Parathyroid adenoma (tissue), 2 donors: ENCODE results near the gene RELL2.

Experiments
- H2AFZ ChIP-seq: fragments of 300-600 bp; sonication (generic); one replicate; pipeline ENCODE4 v1.7.0; 2017; ENCODE audit warnings: antibody characterized with exemption, mild to moderate bottlenecking
- H3K27ac ChIP-seq: fragments of 300-600 bp; sonication (generic); one replicate; pipeline ENCODE4 v1.7.0; 2017
- H3K27me3 ChIP-seq: fragments of 300-600 bp; sonication (generic); one replicate; pipeline ENCODE4 v1.7.0; 2017; ENCODE audit warnings: low read length; ENCODE audit not compliant: control insufficient read depth, insufficient read depth
- H3K36me3 ChIP-seq: fragments of 300-600 bp; sonication (generic); one replicate; pipeline ENCODE4 v1.7.0; 2017; ENCODE audit warnings: low read length; ENCODE audit not compliant: control insufficient read depth, insufficient read depth
- H3K4me1 ChIP-seq: fragments of 300-600 bp; sonication (generic); one replicate; pipeline ENCODE4 v1.7.0; 2017; ENCODE audit warnings: control low read depth
- H3K4me2 ChIP-seq: fragments of 300-600 bp; sonication (generic); one replicate; pipeline ENCODE4 v1.7.0; 2017; ENCODE audit warnings: low read length
- H3K4me3 ChIP-seq: fragments of 300-600 bp; sonication (generic); one replicate; pipeline ENCODE4 v1.7.0; 2017; ENCODE audit warnings: low read depth, low read length
- H3K79me2 ChIP-seq: fragments of 300-600 bp; sonication (generic); one replicate; pipeline ENCODE4 v1.7.0; 2017; ENCODE audit warnings: control low read depth
- H3K9ac ChIP-seq: fragments of 300-600 bp; sonication (generic); one replicate; pipeline ENCODE4 v1.7.0; 2017; ENCODE audit warnings: mild to moderate bottlenecking
- H3K9me3 ChIP-seq: fragments of 300-600 bp; sonication (generic); one replicate; pipeline ENCODE4 v1.7.0; 2017; ENCODE audit warnings: low read length; ENCODE audit not compliant: control insufficient read depth
- TF ChIP-seq, protein P1 (sequence below): fragments of 300-600 bp; sonication (generic); IDR thresholded peaks from one replicate; pipeline ENCODE4 v1.7.0; 2017; ENCODE audit warnings: antibody characterized with exemption, mild to moderate bottlenecking
- donor health status: primary hyperparathyroidism.

RELL2 gene

DNA sequence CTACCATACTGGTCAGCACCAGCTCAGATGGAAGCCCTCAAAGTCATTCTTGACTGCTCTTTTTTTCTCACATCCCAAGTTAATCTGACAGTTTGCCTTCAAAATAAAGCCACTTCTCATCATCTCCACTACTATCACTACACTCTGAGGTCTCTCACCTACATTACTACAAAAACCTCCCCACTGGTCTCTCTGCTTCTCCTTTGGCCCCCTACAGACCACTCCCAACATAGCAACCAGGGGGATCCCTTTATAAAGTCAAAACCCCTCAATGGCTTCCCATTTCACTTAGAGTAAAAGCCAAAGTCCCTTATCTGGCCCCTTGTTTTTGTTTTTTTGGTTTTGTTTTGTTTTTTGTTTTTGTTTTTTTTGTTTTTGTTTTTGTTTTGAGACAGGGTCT lies 40.6 kb downstream of the RELL2 start:
- no peak overlapping the region for H3K4me2 ChIP-seq
- no peak overlapping the region for H3K27ac ChIP-seq
- H3K4me3 ChIP-seq: no peak overlapping the region
- no peaks in the 10 kb centered on the region for H3K9me3 ChIP-seq
- H3K9ac ChIP-seq: no peak overlapping the region
- no peaks in the 10 kb centered on the region for H3K27me3 ChIP-seq
- no peaks in the 10 kb centered on the region for H3K36me3 ChIP-seq
- H2AFZ ChIP-seq: no peak overlapping the region
- TF ChIP-seq, protein P1, sequence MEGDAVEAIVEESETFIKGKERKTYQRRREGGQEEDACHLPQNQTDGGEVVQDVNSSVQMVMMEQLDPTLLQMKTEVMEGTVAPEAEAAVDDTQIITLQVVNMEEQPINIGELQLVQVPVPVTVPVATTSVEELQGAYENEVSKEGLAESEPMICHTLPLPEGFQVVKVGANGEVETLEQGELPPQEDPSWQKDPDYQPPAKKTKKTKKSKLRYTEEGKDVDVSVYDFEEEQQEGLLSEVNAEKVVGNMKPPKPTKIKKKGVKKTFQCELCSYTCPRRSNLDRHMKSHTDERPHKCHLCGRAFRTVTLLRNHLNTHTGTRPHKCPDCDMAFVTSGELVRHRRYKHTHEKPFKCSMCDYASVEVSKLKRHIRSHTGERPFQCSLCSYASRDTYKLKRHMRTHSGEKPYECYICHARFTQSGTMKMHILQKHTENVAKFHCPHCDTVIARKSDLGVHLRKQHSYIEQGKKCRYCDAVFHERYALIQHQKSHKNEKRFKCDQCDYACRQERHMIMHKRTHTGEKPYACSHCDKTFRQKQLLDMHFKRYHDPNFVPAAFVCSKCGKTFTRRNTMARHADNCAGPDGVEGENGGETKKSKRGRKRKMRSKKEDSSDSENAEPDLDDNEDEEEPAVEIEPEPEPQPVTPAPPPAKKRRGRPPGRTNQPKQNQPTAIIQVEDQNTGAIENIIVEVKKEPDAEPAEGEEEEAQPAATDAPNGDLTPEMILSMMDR: no peak
- H3K79me2 ChIP-seq: peaks cover 3% of the 10 kb centered on the region
- H3K4me1 ChIP-seq: peaks cover 17% of the 10 kb centered on the region

DNA sequence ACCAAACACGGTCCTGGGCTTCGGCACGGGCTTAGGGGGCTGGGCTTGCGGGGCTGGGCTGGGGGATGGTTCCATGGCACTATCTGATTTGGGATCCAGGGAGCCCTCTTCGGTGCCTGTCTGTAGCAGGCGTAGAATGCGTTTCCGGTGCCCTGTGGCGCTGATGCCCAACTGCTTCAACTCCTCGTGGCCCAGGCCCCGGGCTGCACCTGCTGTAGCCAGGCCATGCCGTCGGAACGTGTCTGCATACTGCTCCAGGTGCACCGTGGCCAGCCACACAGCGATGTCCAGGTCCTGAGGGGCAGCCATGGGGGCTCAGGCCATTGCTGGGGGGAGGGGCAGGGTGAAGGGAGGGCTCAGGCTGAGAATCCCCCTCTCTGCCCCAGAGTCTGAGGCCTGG lies 43.4 kb downstream of the RELL2 start:
- Histone ChIP-seq H3K9me3 (no peaks in the 10 kb centered on the region), H3K79me2 (peaks cover 3% of the 10 kb centered on the region), H3K4me1 (peaks cover 15% of the 10 kb centered on the region), H2AFZ (no peak overlapping the region), H3K36me3 (no peaks in the 10 kb centered on the region), H3K27me3 (no peaks in the 10 kb centered on the region), H3K4me3 (no peak overlapping the region), H3K4me2 (no peak overlapping the region), H3K27ac (no peak overlapping the region), H3K9ac (no peak overlapping the region)
- TF ChIP-seq, protein P1: no peak

DNA sequence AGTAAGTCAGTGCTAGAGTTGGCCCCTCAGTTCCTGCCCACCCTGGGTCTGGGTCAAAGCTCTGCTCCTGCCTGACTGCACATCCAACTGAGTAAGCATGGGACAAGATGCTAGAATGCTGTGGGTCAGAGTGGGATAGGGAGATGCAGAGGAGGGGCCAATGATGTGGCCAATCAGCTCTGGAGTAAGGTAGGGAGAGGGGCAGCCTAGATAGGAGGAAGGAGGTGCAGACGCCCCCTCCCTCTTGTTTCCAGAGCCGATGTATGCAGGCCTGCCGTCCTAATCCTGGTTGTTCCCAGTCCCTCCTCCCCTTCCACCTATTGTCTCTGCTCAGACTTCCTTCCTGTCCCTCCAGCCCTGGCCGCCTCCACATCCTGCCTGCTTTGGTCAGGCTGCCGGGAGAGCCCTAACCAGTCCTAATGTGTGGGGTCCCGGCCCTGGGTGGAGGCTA lies 44.0 kb downstream of the RELL2 start:
- Histone ChIP-seq H3K79me2 (peaks cover 3% of the 10 kb centered on the region), H3K27me3 (no peaks in the 10 kb centered on the region), H3K36me3 (no peaks in the 10 kb centered on the region), H3K9ac (peak overlapping the region; percentile 43), H2AFZ (peak overlapping the region; percentile 92), H3K4me2 (peak overlapping the region; percentile 95), H3K27ac (peak overlapping the region; percentile 81), H3K4me1 (peaks cover 15% of the 10 kb centered on the region), H3K4me3 (peak overlapping the region; percentile 71), H3K9me3 (no peaks in the 10 kb centered on the region)
- TF ChIP-seq, protein P1: no peak

DNA sequence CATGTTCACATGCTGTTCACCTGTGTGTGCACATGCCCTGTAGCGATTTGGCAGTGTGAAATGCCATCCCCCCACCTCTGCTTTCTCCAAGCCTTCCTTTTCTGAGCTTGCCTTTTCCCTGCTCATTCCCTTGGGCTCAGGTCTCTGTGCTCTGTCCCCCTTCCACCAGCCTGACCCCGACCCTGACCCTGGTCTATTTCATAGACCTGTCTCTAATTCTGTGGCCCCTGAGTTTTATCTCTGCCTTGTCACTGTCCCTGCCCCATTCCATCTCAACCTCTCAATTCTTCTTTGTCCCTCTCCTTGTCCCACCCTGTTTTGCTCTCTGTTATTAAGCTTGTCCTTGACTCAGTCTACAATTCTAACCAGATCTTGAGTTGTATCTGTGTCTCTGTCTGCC lies 44.5 kb downstream of the RELL2 start:
- H3K79me2 ChIP-seq: peaks cover 3% of the 10 kb centered on the region
- H2AFZ ChIP-seq: peak overlapping the region; percentile 92
- no peaks in the 10 kb centered on the region for H3K9me3 ChIP-seq
- no peaks in the 10 kb centered on the region for H3K36me3 ChIP-seq
- H3K27ac ChIP-seq: peak overlapping the region; percentile 81
- H3K4me1 ChIP-seq: peaks cover 15% of the 10 kb centered on the region
- peak overlapping the region; percentile 71 for H3K4me3 ChIP-seq
- TF ChIP-seq, protein P1: no peak
- peak overlapping the region; percentile 43 for H3K9ac ChIP-seq
- H3K4me2 ChIP-seq: peak overlapping the region; percentile 95
- no peaks in the 10 kb centered on the region for H3K27me3 ChIP-seq
